Aorta (tissue), 5 donors: ENCODE data around the gene GABPB1. TPM values are rescaled to one million over a fixed set of nuclear protein-coding genes. Genes with fewer than 3 reads are reported as not detected.
A peak's percentile ranks its signal among the peaks of the same experiment; 100 is the strongest.

Experiments
- ATAC-seq: fragments of 200-7000 bp; cut with Tn5 transposase; one replicate; pipeline ENCODE4 v1.9.1; 2022; ENCODE audit warnings: moderate library complexity; ENCODE audit not compliant: low FRiP score
- DNase-seq, 2 donors: peaks; one replicate each; pipeline ENCODE4 v3.0.0-alpha.2; 2020
- H3K27ac ChIP-seq, 2 donors: one replicate each; pipeline ENCODE4 v1.5.1; 2013; ENCODE audit warnings: low read length in 2 of 2, mild to moderate bottlenecking in 2 of 2, moderate library complexity in 2 of 2, control low read depth in 1 of 2, inconsistent platforms in 1 of 2, low read depth in 1 of 2
- H3K27me3 ChIP-seq, 2 donors: one replicate each; pipeline ENCODE4 v1.6.1; 2013; ENCODE audit warnings: control low read depth in 1 of 2, low read length in 1 of 2, mild to moderate bottlenecking in 1 of 2, moderate library complexity in 1 of 2; ENCODE audit not compliant: insufficient read depth in 2 of 2, control insufficient read depth in 1 of 2
- H3K36me3 ChIP-seq, 2 donors: one replicate each; pipeline ENCODE4 v1.6.1; 2013; ENCODE audit warnings: control low read depth in 1 of 2, low read length in 1 of 2, mild to moderate bottlenecking in 1 of 2; ENCODE audit not compliant: insufficient read depth in 2 of 2, control insufficient read depth in 1 of 2
- H3K4me1 ChIP-seq, 2 donors: one replicate each; pipeline ENCODE4 v1.6.1; 2013; ENCODE audit warnings: low read length in 2 of 2, control low read depth in 1 of 2, mild to moderate bottlenecking in 1 of 2, moderate library complexity in 1 of 2; ENCODE audit not compliant: insufficient read depth in 2 of 2, control insufficient read depth in 1 of 2
- H3K4me3 ChIP-seq, 2 donors: one replicate each; pipeline ENCODE4 v1.5.1; 2013; ENCODE audit warnings: low read length in 2 of 2, control low read depth in 1 of 2, mild to moderate bottlenecking in 1 of 2
- H3K9me3 ChIP-seq: one replicate; pipeline ENCODE4 v1.6.1; 2013; ENCODE audit warnings: mild to moderate bottlenecking, low read length; ENCODE audit not compliant: control insufficient read depth
- WGBS, 2 donors: extraction: QIAGEN DNeasy Blood & Tissue Kit; methylation state at CpG; one replicate each; pipeline ENCODE4 v1.1.7; 2013; 5-methylcytosine and 5-hydroxymethylcytosine counted together
- intact Hi-C, 2 donors: fragments of 100-400 bp; cut with DNase I; formaldehyde crosslinking; loops; one replicate each; pipeline versions ENCODE4 v1.14.2 to v1.15.0; 2022
- polyA plus RNA-seq, 2 donors: library from polyadenylated mRNA; stranded (reverse); fragments of 200-250 nt; gene quantifications; one replicate each; pipeline ENCODE4 v1.2.3, GENCODE V29; 2013
- total RNA-seq, 2 donors: library from RNA; stranded (reverse); fragmentation: NEBNext Ultra II Directional; extraction: Animal tissue kit (Norgen Biotek cat#: 25700); gene quantifications; one replicate each; pipeline ENCODE4 v1.2.1, GENCODE V29; 2021
- donor health status: healthy with polysubstance abuse.
- donor health status: Bipolar disorder and iron deficiency.
- donor health status: DM: no; HTN: no; CAD: no.
- donor health status: DM: no; HTN: no; CAD: no.
- donor health status: DM: yes; HTN: yes; CAD: no.

GABPB1 gene
- total and polyA plus RNA-seq, 4 donors: 4.0 to 18.5 (median 9.4) TPM

DNA sequence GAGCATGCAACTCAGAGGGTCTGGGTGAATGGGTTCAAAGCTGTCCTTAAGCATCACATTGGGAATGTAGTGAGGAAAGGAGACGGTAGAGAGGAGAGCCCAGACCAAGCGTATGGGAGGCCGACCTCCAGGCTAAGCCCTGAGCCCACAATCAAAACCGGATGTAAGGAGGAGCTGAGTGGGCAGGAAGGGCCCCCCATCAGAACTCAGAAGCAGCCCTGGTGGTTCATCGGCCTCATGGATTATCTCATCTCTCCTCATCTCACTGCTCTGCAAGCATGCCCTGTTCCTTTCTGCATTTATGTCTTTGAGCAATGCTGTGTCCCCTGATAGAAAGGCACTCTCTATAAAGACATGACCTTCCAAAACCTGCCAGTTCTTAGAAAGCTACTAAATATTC, 95.7 kb downstream of the GABPB1 start:
- Histone ChIP-seq H3K4me1 (no peaks in the 10 kb centered on the region), H3K9me3 (no peaks in the 10 kb centered on the region), H3K27ac (no peak overlapping the region), H3K27me3 (no peaks in the 10 kb centered on the region), H3K36me3 (no peaks in the 10 kb centered on the region), H3K4me3 (no peak overlapping the region)
- no peak for DNase-seq
- WGBS, 2 donors: 80 to 86% methylated on average over 5 of the region's 5 CpGs
- intact Hi-C loops: no loop called here
- ATAC-seq: no peak

DNA sequence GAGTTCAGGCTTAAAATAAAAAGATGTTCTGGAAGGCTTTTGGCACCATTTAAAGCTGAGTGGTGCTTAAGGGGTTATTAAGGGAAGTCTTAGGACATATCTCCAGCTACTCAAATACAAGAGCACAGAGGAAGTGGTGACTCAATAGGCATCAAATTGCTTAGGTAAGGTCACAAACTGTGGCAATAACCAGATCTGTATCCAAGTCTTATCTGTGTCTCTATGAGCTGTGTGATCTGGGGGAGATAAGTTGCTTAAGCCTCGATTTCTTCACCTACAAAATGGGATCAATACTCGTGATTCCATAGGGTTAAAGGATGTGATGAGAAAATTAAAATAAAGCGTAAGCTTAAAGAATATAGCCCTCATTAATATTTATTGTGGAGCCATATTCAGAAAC, 97.1 kb downstream of the GABPB1 start:
- 80 to 91% methylated on average over 3 of the region's 3 CpGs for WGBS, 2 donors
- no peaks in the 10 kb centered on the region for H3K9me3 ChIP-seq
- ATAC-seq (no peak), DNase-seq (no peak)
- no peaks in the 10 kb centered on the region for H3K36me3 ChIP-seq
- intact Hi-C loops: no loop called here
- no peak overlapping the region for H3K27ac ChIP-seq
- no peaks in the 10 kb centered on the region for H3K4me1 ChIP-seq
- H3K4me3 ChIP-seq: no peak overlapping the region
- H3K27me3 ChIP-seq: no peaks in the 10 kb centered on the region

DNA sequence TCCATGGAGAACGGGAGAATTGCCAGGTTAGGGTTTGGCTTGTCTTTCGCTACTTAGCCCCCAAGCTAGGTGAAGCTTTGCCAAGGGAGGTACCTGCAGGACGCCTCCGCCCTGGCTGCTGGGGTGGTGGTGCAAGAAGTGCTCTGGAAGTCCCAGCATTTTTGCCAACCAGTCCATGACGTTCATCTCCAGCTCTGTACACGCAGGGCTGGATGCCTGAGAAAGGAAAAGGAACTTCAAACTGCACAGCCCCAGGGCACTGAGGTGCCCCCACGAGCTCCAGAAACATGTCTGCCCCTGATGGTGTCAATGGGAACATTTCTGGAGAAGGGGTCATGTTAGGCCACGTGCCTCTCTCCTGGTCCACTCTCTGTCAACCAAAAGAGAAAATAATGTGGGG, 97.7 kb downstream of the GABPB1 start:
- DNase-seq (no peak), ATAC-seq (no peak)
- no peak overlapping the region for H3K27ac ChIP-seq
- H3K36me3 ChIP-seq: no peaks in the 10 kb centered on the region
- intact Hi-C loops: no loop called here
- no peaks in the 10 kb centered on the region for H3K9me3 ChIP-seq
- no peaks in the 10 kb centered on the region for H3K4me1 ChIP-seq
- no peaks in the 10 kb centered on the region for H3K27me3 ChIP-seq
- H3K4me3 ChIP-seq: no peak overlapping the region
- 79 to 81% methylated on average over 8 of the region's 8 CpGs for WGBS, 2 donors

DNA sequence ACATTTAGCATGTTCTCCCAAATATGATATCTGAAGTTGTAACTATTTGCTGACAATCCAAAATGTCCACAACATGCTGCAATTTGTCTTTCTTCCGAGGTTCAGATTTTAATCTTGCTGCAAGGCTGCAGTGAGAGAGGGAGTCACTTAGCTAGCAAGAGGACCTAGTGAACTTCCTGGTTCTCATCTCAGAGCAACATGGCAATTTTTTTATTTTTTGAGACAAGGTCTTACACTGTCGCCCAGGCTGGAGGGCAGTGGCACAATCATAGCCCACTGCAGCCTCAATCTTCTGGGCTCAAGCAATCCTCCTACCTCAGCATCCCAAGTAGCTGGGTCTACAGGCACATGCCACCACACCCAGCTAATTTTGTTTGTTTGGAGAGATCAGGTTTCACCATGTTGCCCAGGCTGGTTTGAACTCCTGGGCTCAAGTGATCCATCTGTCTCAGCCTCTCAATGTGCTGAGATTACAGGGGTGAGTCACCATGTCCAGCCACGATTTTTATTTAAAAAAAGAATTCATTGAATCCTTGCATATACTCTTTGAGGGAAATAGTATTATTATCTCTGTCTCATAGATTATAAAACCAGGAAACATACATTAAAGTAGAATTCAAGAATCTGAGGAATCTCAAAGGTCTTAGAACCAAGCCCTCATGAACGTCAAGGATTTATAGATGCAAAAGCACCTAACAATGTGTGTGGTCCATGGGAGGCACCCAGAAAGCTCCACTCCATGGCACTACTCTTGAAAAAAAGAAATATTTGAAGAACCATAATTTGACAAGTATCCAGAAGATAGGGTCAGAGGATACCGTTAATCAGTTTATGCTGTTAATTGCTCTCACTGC, 98.6 kb downstream of the GABPB1 start:
- WGBS, 2 donors: 50 to 55% methylated on average over 5 of the region's 5 CpGs
- intact Hi-C loops: no loop called here
- Histone ChIP-seq H3K27ac (no peak overlapping the region), H3K36me3 (no peaks in the 10 kb centered on the region), H3K4me1 (no peaks in the 10 kb centered on the region), H3K4me3 (no peak overlapping the region), H3K9me3 (no peaks in the 10 kb centered on the region), H3K27me3 (no peaks in the 10 kb centered on the region)
- no peak for DNase-seq
- no peak for ATAC-seq

DNA sequence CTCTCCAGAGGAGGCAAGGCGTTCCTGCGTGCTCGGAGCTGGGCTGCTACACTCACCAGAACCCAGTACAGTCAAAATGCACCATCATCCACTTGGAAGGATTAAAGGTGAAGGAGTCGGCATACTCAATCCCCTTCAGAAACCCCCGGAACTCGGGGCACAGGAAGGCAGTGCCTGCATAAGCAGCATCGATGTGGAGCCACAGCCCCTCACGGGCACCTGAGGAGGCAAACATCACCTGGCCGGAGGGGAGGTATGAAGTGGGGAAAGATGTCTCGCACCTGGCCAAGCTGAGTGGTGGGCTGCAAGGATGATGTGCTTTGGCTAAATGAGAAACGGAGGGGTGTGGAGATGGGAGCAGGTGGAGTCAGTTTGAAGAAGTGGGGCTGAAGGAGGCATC, 102.4 kb downstream of the GABPB1 start:
- Histone ChIP-seq H3K4me1 (no peaks in the 10 kb centered on the region), H3K9me3 (no peaks in the 10 kb centered on the region), H3K4me3 (no peak overlapping the region), H3K27ac (no peak overlapping the region), H3K36me3 (no peaks in the 10 kb centered on the region), H3K27me3 (no peaks in the 10 kb centered on the region)
- DNase-seq (no peak), ATAC-seq (no peak)
- 93% methylated on average over 11 of the region's 11 CpGs for WGBS, 2 donors
- intact Hi-C loops: no loop called here

DNA sequence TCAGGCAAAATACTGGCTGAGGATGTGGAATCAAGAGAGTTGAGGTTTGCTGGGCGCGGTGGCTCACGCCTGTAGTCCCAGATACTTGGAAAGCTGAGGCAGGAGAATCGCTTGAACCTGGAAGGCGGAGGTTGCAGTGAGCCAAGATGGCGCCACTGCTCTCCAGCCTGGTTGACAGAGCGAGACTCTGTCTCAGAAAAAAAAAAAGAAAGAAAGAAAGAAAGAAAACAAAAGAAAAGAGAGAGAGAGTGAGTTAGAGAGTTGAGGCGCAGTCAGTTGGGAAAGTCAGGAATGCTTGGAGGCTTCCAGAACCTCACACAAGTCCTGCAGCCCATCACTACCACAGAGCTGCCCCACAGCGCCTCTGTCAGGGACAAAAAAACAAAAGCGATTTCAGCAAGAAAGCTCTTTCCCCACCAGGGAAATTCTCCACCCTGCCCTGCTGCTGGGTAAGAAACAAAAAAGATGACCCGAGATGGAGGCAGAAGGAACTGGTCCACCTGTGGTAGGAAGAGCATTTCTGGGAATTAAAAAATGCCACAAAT, 103.3 kb downstream of the GABPB1 start:
- WGBS, 2 donors: 79 to 85% methylated on average over 11 of the region's 11 CpGs
- DNase-seq (no peak), ATAC-seq (no peak)
- Histone ChIP-seq H3K36me3 (no peaks in the 10 kb centered on the region), H3K4me1 (no peaks in the 10 kb centered on the region), H3K4me3 (no peak overlapping the region), H3K27ac (no peak overlapping the region), H3K9me3 (no peaks in the 10 kb centered on the region), H3K27me3 (no peaks in the 10 kb centered on the region)
- intact Hi-C loops: no loop called here

DNA sequence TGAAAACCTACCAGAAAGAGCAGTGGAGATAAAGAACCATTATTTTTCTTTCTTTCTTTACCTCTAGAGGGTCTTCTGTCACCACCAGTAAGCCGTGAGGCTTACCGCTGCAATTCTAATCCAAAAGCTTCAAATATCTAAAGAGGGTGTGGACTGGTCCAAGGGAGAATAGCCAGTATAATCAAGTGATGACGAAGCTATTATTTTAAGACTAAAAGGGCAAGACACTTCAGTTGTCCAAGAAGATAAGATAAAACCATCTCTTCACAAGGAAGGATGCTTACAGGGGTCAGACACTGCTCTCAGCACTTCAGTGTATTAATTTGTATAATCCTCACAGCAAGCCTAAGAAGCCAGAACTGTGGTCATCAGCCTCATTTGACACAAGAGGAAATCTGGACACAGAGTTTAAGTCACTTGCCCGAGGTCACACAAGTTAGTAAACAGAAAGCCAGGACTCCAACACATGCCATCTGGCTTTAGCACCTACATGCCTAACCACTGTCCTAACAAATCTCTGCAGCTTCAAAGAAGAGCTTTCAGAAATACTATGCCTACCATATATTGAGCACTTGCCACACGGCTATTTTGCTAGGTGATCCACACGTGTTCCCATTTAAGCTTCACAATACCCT, 104.1 kb downstream of the GABPB1 start:
- no peak for DNase-seq
- 54 to 64% methylated on average over 6 of the region's 6 CpGs for WGBS, 2 donors
- Histone ChIP-seq H3K36me3 (no peaks in the 10 kb centered on the region), H3K27me3 (no peaks in the 10 kb centered on the region), H3K27ac (no peak overlapping the region), H3K4me3 (no peak overlapping the region), H3K9me3 (no peaks in the 10 kb centered on the region), H3K4me1 (no peaks in the 10 kb centered on the region)
- intact Hi-C loops: no loop called here
- ATAC-seq: peak; percentile 50

DNA sequence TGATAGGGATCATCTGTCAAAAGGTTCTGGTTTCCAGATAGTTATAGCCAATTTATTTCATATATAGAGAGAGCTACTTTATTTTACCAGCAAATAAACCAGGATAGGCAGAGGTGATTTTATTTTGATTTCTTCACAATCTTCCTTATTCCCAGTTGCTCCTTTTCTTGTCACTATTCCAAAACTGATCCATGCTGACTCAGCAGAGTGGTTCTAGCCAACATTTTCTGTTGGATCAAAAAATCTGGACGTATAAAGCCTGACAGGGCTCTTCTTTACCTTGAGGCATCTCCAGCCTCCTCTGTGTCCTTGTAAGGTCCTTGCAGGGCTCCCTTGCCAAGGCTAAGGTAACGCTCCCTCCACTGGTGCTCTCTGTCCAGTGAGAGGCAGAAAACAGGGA, 105.3 kb downstream of the GABPB1 start:
- no peaks in the 10 kb centered on the region for H3K27me3 ChIP-seq
- DNase-seq: no peak
- no peaks in the 10 kb centered on the region for H3K4me1 ChIP-seq
- no peaks in the 10 kb centered on the region for H3K36me3 ChIP-seq
- H3K27ac ChIP-seq: no peak overlapping the region
- intact Hi-C loops: no loop called here
- no peak for ATAC-seq
- H3K9me3 ChIP-seq: no peaks in the 10 kb centered on the region
- H3K4me3 ChIP-seq: no peak overlapping the region
- WGBS, 2 donors: 52 to 59% methylated on average over 2 of the region's 2 CpGs
